ENCODE measurements around the gene SNED1. TPM values are rescaled to one million over a fixed set of nuclear protein-coding genes. Genes with fewer than 3 reads are reported as not detected.

SNED1 gene
- total RNA-seq, 1 experiment from 2014 or later: 3.2 TPM

GRCh38 chr2:241141214-241141770 lies 142.9 kb downstream of the SNED1 start:
- Mint-ChIP-seq H3K27me3 (ENCODE audit: low read depth) (no peaks in the 10 kb centered on the region), H3K4me3 (no peak overlapping the region), H3K36me3 (peaks cover 22% of the 10 kb centered on the region), H3K27ac (peak overlapping the region; percentile 89), H3K4me1 (no peaks in the 10 kb centered on the region), H3K9me3 (no peaks in the 10 kb centered on the region)
- DNase-seq (ENCODE audit: low spot score) (no peak), ATAC-seq (no peak)
- POLR2A ChIA-PET: no interaction called here
- CTCF ChIA-PET: interaction anchor here (1.3 kb wide), 1 partner anchor 9 kb away, joined by 3 read pairs; the partner anchor contains the start of genes PASK and PPP1R7
- TF ChIP-seq ZBTB21 (CRISPR knock-in tag; IDR thresholded peaks at IDR 0.05; ENCODE audit: borderline replicate concordance) (no peak), ELF4 (CRISPR knock-in tag; IDR thresholded peaks at IDR 0.05; ENCODE audit: low read depth) (no peak), E2F5 (CRISPR knock-in tag; IDR thresholded peaks at IDR 0.05) (no peak), ATF2 (CRISPR knock-in tag; IDR thresholded peaks at IDR 0.05; ENCODE audit: borderline replicate concordance, low read depth) (no peak), ZNF138 (CRISPR knock-in tag; conservative IDR thresholded peaks at IDR 0.05) (no peak), NR3C1 (CRISPR knock-in tag; conservative IDR thresholded peaks at IDR 0.05; ENCODE audit: low read depth) (no peak), IRF2 (CRISPR knock-in tag; IDR thresholded peaks at IDR 0.05; ENCODE audit: borderline replicate concordance, low read depth) (no peak), ERG (CRISPR knock-in tag; IDR thresholded peaks at IDR 0.05) (no peak), FOXK1 (CRISPR knock-in tag; IDR thresholded peaks at IDR 0.05) (no peak), GTF2I (CRISPR knock-in tag; conservative IDR thresholded peaks at IDR 0.05) (no peak), NR2C2 (CRISPR knock-in tag; IDR thresholded peaks at IDR 0.05) (no peak), AR (CRISPR knock-in tag; IDR thresholded peaks at IDR 0.05) (no peak), ZNF512 (CRISPR knock-in tag; IDR thresholded peaks at IDR 0.05; ENCODE audit: borderline replicate concordance) (no peak), SOX15 (CRISPR knock-in tag; IDR thresholded peaks at IDR 0.05) (no peak), RELA (CRISPR knock-in tag; IDR thresholded peaks at IDR 0.05; ENCODE audit: borderline replicate concordance) (no peak), ZMAT4 (CRISPR knock-in tag; IDR thresholded peaks at IDR 0.05) (no peak), SMAD3 (CRISPR knock-in tag; IDR thresholded peaks at IDR 0.05; ENCODE audit: borderline replicate concordance) (no peak), JAZF1 (CRISPR knock-in tag; IDR thresholded peaks at IDR 0.05) (no peak), ZNF263 (CRISPR knock-in tag; IDR thresholded peaks at IDR 0.05; ENCODE audit: low read depth) (no peak)
